SHP77 (cell line): ENCODE results near the gene EEF2KMT.

ENCODE experiments used
- DNase-seq, 2 experiments: peaks; one replicate each; lab custom pipeline; 2025; lab: John Stamatoyannopoulos, UW

The EEF2KMT gene

DNA sequence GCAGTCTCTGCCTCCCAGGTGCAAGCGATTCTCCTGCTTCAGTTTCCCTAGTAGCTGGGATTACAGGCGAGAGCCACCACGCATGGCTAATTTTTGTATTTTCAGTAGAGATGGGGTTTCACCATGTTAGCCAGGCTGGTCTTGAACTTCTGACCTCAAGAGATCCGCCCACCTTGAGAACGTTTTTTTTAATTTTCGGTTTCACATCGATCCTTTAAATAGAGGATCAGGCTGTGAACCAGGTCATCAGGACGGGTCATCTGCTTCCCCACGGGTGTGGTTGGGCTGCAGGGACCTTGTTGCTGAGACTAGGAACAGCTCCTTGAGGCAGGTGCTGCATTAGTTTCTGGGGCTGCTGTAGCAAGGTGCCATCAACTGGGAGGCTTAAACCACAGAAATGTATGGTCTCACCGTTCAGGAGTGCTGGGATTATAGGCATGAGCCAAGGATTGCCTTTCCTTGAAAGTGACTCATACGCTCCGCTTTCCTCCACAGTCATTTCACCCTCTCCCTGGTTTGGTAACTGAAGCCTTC is 55.9 kb downstream of the EEF2KMT start:
- no peak for DNase-seq

DNA sequence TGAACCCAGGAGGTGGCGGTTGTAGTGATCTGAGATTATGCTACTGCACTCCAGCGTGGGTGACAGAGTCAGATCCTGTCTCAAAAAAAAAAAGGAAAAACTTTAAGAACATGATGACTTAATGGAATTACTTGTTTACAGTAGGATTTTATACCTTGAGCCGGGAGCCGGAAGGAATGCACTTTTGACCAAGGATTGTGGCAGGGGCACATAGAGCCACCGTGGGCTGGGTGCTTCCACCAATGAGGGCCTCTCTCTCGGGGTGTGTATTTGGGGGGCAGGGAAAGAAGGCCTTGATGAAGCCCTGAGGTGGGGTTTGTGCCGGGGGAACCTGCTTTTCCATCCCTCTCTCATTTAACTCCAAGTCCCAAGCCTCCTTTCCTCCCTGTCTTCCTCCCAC is 57.1 kb downstream of the EEF2KMT start:
- no peak for DNase-seq

DNA sequence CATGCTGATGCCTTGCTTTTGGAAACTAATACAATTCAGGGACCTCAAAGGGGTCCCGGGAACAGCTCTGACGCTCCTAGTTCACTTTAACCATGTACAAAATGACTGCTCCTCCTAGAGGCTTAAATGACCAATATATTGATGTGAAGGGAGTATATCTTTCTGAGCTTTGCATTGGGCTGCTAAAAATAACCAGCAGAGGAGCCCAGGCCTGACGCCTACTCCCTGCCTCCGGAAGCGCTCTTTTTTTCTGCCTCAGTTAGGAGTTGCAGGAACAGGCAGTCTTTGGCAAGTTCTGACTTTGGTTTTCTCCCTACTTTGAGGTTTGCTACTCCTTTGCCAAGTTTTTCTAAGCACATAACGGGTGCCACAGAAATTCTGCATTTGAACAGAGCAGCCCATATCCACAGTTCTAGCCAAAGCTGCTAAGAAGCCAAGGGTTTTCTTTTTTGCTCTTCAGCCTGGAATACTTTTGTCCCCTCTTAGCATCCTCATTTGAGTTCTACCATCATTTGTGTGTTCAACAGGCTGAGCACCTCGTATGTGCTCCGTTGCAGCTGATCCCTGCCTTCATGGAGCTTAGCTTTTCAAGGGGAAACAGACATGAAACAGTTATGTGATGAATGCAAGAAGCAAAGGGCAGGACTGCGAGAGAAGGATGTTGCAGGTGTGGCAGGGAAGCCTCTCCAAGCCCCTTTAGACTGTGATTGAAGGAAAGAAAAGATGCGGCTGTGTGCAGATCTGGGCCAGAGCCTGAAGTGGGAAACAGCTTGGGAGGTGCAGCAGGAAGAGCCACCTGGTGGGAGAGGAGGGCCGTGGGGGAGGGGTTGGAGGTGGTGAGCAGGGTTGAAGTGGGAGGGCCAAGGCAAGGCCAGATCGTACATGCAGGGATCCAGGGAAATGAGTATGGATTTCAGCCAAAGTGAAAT is 61.1 kb downstream of the EEF2KMT start:
- DNase-seq = no peak

DNA sequence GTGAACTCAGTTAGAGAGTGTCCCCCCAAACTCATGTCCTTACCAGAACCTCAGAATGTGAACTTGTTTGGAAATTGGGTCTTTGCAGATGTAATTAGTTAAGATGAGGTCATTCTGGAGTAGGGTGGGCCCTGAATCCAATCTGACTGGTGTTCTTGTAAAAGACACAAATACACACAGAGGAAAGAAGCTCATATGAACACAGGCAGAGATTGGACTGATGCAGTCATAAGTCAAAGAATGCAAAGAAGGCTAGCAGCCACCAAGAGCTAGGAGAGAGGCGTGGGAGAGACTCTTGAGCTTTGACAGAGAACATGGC is 61.7 kb downstream of the EEF2KMT start:
- DNase-seq = no peak
